Stimulated activated CD4-positive, alpha-beta T cell treated with anti-CD3 and anti-CD28 coated beads, Interleukin-1b, Interleukin-23, amount 100 ng/mL, for 1 hour (primary cell): ENCODE measurements around the gene OR2S2.
"Not testable (repeated sequence)": the region's sequence is repeated elsewhere in the genome, so short reads cannot be mapped to it uniquely, and the experiment has no call there.

ENCODE experiments used
- DNase-seq, 2 donors: peaks; one replicate each; pipeline ENCODE4 v3.0.0-alpha.2; 2020; ENCODE audit warnings: low read depth in 2 of 2

Gene OR2S2

GRCh38 chr9:35962126-35962906, 4.4 kb upstream of the OR2S2 start:
- DNase-seq = no peak

GRCh38 chr9:35960039-35960655, 2.2 kb upstream of the OR2S2 start:
- DNase-seq = no peak

DNA sequence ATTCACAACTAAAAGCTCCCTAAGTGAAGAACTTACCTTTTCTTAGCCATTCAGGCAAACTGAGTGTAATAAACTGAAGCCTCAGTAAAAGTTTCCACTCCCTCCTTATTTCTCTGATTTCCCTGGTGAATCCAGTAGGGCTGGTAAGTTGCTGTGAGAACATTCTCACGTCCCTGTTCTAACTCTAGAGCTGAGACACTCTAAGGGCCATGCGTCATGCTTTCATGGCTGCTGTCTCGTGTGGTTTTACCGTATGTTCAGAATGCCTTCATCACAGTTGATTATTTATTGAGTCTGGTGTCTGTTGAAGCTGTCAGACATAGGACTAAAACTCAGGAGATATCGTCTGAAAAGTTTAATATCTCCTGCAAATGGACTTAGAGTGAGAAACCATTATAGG, 1.3 kb downstream of the OR2S2 start:
- DNase-seq = no peak

DNA sequence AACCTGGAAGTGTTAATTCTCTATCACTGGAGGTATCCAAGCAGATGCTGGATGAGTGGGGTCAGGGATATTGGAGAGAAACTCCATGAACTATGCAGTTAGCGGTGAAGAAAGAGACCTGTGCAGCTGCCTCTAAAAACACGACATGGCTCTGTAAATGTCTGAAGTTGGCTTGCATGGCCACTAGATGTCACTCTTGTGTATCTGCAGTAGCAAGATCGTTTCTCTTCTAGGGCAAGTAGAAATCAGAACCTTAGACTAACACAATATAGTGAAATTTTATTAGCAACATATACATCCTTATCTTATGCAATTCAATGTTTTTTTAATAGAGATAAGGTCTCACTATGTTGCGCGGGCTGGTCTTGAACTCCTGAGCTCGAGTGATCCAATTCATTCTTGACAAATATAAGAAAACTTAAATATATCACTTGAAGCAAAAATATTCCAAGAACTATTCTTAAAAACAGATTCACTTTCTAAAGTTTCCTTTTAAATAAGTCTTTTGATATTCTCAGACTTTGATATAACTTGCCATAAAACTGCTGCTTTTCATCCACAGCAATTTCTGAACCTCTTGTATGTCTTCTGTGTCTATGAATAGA, 2.9 kb downstream of the OR2S2 start:
- DNase-seq = no peak

- no peak for DNase-seq
Measured at GRCh38 chr9:35952526-35953191, 5.3 kb downstream of the OR2S2 start.

- DNase-seq = no peak
Measured at GRCh38 chr9:35951736-35952135, 6.2 kb downstream of the OR2S2 start.

DNA sequence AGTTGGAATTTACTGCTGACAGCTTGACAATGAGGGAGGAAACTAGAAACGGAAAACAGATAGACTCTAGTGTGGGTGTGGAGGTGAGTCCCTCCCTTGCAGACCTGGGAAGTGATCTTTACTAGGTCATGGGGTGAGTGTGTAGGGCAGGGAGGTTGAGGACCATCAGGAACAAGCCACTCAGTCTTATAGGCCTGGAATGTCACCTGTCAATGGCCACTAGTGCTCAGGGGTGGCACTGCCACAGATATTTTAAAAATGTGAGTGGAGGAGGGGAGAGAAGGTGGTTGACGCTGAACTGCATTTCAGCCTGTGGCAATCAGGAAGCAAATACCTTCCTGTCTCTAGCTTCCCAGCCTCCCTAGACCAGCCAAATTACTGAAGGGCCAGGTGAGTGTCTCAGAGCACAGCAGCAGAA, 9.0 kb downstream of the OR2S2 start:
- no peak for DNase-seq

DNA sequence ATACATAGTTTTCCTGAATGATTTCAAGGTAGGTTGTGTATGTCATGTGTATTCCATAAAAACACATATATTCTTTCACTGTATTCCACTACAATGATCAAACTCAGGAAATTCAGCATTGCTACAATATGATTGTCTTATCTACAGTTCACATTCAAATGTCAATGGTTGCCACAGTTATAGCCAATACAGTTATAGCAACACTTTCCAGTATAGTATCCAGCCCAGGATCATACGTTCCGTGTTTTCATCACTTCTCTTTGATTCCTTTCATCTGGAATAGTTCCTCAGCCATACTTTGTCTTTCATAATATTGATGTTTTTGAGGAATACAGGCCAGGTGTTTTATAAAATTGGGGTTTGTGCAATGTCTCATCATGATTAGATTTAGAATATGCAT, 9.5 kb downstream of the OR2S2 start:
- DNase-seq = no peak

GRCh38 chr9:35945341-35946018, 12.5 kb downstream of the OR2S2 start:
- DNase-seq = peak in 1 of 2 donors; percentile 53

DNA sequence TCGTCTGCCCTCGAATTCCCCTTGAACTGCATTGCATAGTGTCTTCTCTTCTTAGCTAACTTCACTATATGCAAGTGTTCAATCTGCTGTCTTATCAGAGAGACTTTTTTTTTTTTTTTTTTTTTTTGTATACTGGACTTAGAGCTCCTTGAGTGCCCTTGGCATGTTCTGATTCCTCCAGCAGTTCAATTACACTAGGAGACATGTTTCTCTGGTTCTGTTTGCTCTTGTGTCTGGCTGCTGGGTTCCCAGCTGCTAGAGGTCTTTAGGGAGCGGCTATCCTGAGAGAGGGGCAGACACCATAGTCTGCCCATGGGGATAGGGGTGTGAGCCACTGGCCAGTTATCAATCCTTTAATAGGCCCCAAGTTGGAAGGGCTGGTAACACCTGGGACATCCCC, 13.1 kb downstream of the OR2S2 start:
- no peak for DNase-seq

DNA sequence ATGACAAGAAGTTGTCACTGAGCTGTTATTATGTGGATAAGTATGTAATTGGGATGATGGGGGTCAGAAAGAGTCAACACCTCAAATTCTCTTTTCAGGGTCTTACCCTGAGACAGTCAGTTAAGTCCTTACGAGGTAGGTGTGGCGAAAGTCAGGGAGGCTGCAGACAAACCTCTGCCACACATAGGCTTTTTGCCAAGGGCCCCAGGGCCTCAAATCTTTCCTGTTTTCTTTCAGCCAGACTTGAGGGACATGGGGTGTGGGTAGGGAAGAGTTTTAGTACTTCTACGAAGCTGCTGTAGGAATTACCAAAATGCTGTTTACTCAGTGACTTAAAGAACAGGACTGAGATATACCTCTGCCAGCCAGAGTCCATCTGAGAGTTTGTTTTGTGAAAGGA, 13.8 kb downstream of the OR2S2 start:
- DNase-seq = no peak

- no peak for DNase-seq
Measured at GRCh38 chr9:35942286-35942685, 15.7 kb downstream of the OR2S2 start.

DNA sequence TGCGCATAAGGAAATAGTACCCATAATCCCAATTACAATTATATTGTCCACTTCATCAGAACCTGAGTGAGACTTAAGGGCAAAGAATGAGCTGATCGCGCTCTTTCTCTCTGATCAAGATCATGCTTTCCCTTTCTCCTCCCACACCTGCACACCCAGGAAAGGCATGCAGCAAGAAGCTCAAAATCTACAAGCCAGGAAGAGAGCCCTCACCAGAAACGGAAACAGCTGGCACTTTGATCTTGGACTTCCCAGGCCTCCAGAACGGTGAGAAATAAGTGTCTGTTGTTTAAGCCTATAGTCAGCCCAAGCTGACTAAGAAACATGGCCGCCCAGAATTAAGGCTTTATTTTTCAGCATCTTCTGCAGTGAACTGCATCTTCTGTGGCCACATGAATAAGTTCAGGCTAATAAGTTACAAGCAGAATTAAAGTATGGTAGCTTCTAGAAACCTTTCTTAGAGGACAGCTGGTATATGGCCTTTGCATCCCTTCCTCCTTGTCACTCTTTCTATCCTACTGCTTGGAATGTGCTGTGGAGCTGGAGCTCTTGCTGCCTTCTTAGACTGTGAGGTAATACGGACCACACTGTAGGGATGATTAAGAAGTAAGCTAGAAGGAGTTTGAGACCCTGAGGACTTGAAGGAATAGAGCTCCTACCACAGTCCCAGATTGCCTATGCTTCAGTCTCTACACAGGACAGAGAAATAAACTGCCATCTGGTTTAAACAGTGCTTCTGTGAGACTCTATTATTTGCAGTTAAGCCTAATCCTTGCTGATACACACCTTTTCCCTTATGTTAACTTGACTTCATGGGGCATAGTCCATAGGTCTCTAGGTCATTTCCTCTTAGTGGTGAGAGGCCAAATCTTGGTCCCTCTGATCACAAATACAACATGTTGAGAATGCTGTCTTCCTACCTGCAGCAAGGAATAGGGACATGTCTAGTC, 17.2 kb downstream of the OR2S2 start:
- DNase-seq = no peak

GRCh38 chr9:35939679-35940250, 18.2 kb downstream of the OR2S2 start:
- DNase-seq = no peak

GRCh38 chr9:35938474-35939356, 19.2 kb downstream of the OR2S2 start:
- no peak for DNase-seq

- no peak for DNase-seq
Measured at GRCh38 chr9:35937227-35937626, 20.7 kb downstream of the OR2S2 start.

GRCh38 chr9:35935755-35936509, 22.0 kb downstream of the OR2S2 start:
- no peak for DNase-seq

- no peak for DNase-seq
Measured at GRCh38 chr9:35935261-35935660, 22.7 kb downstream of the OR2S2 start.

GRCh38 chr9:35934069-35934468, 23.9 kb downstream of the OR2S2 start:
- not testable (repeated sequence) for DNase-seq
